Activated CD8-positive, alpha-beta T cell treated with anti-CD3 and anti-CD28 coated beads, Interleukin-2, amount 10 ng/mL, durations not matched to agents 7 days and 5 days (primary cell): ENCODE measurements around the gene PLK3. TPM values are rescaled to one million over a fixed set of nuclear protein-coding genes. Genes with fewer than 3 reads are reported as not detected.
A peak's percentile ranks its signal among the peaks of the same experiment; 100 is the strongest.
"Not testable (repeated sequence)": the region's sequence is repeated elsewhere in the genome, so short reads cannot be mapped to it uniquely, and the experiment has no call there.

ENCODE experiments used
- ATAC-seq: fragments of 150-1000 bp; cut with Tn5 transposase; one replicate; pipeline ENCODE4 v1.10.0; 2021; ENCODE audit warnings: moderate library complexity
- CTCF ChIA-PET: fragments of 350-600 bp; sonication (Branson Sonifier 250); formaldehyde crosslinking; loops from one replicate; lab custom pipeline; 2021; ENCODE audit warnings: antibody characterized with exemption; lab: Charles Lee
- POLR2A ChIA-PET: fragments of 350-600 bp; sonication (Branson Sonifier 250); formaldehyde crosslinking; loops from one replicate; lab custom pipeline; 2021; ENCODE audit warnings: antibody characterized with exemption; lab: Charles Lee
- DNase-seq: peaks from one replicate; pipeline ENCODE4 v3.0.0-alpha.2; 2020
- H3K27ac Mint-ChIP-seq: one replicate; pipeline ENCODE4 v1.8.0; 2021; ENCODE audit warnings: mild to moderate bottlenecking, mixed read lengths
- H3K27me3 Mint-ChIP-seq: one replicate; pipeline ENCODE4 v1.8.0; 2021; ENCODE audit warnings: low read depth, mixed read lengths
- H3K36me3 Mint-ChIP-seq: one replicate; pipeline ENCODE4 v1.8.0; 2021; ENCODE audit warnings: low read depth, mixed read lengths
- H3K4me1 Mint-ChIP-seq: one replicate; pipeline ENCODE4 v1.8.0; 2021; ENCODE audit warnings: low read depth, mixed read lengths
- H3K4me3 Mint-ChIP-seq: one replicate; pipeline ENCODE4 v1.8.0; 2021; ENCODE audit warnings: mild to moderate bottlenecking, mixed read lengths
- H3K9me3 Mint-ChIP-seq: one replicate; pipeline ENCODE4 v1.8.0; 2022; ENCODE audit warnings: mixed read lengths; ENCODE audit not compliant: insufficient read depth
- total RNA-seq, 2 experiments: library from RNA; stranded (reverse); gene quantifications; one replicate each; pipeline ENCODE4 v1.2.3, GENCODE V29; 2021

PLK3 gene
- total RNA-seq, 2 experiments from 2014 or later = 64.8 to 68.0 TPM

GRCh38 chr1:44820328-44821239 lies 20.4 kb downstream of the PLK3 start:
- Mint-ChIP-seq H3K27me3 (no peaks in the 10 kb centered on the region), H3K9me3 (no peaks in the 10 kb centered on the region), H3K4me3 (peak overlapping the region; percentile 92), H3K27ac (peak overlapping the region; percentile 100), H3K36me3 (peaks cover 4% of the 10 kb centered on the region), H3K4me1 (peaks cover 45% of the 10 kb centered on the region)
- ATAC-seq (no peak), DNase-seq (no peak)
- ChIA-PET CTCF (interaction anchor here (0.8 to 4.8 kb wide), 8 partner anchors 10 to 191 kb away, joined by 3 to 46 read pairs (median 6); partner anchors contain the start of genes HECTD3, PLK3, RNU5D-1 and UROD), POLR2A (interaction anchor here (0.7 to 16.3 kb wide), 14 partner anchors 7 to 670 kb away, joined by 3 to 713 read pairs (median 22); partner anchors contain the start of genes BEST4, BTBD19, DYNLT4 and HECTD3)

GRCh38 chr1:44821240-44821715 lies 21.1 kb downstream of the PLK3 start:
- H3K27me3 Mint-ChIP-seq = no peaks in the 10 kb centered on the region
- POLR2A ChIA-PET = interaction anchor here (0.6 to 16.3 kb wide), 11 partner anchors 8 to 190 kb away, joined by 4 to 713 read pairs (median 31); partner anchors contain the start of genes BEST4, BTBD19, DYNLT4 and HECTD3
- DNase-seq (no peak), ATAC-seq (no peak)
- no peaks in the 10 kb centered on the region for H3K9me3 Mint-ChIP-seq
- H3K4me3 Mint-ChIP-seq = peak overlapping the region; percentile 92
- no peaks in the 10 kb centered on the region for H3K36me3 Mint-ChIP-seq
- peaks cover 47% of the 10 kb centered on the region for H3K4me1 Mint-ChIP-seq
- CTCF ChIA-PET = interaction anchor here (1.0 to 4.8 kb wide), 10 partner anchors 10 to 191 kb away, joined by 3 to 46 read pairs (median 6); partner anchors contain the start of genes HECTD3, PLK3 and UROD
- H3K27ac Mint-ChIP-seq = peak overlapping the region; percentile 100

GRCh38 chr1:44822131-44822701 lies 22.0 kb downstream of the PLK3 start:
- Mint-ChIP-seq H3K4me1 (peaks cover 48% of the 10 kb centered on the region), H3K9me3 (no peaks in the 10 kb centered on the region), H3K4me3 (no peak overlapping the region), H3K36me3 (no peaks in the 10 kb centered on the region), H3K27me3 (no peaks in the 10 kb centered on the region), H3K27ac (no peak overlapping the region)
- DNase-seq (no peak), ATAC-seq (no peak)
- CTCF ChIA-PET = interaction anchor here (0.8 to 2.8 kb wide), 9 partner anchors 9 to 481 kb away, joined by 3 to 10 read pairs (median 5); partner anchors contain the start of genes HECTD3, PLK3 and UROD
- POLR2A ChIA-PET = interaction anchor here (0.6 to 16.3 kb wide), 7 partner anchors 8 to 189 kb away, joined by 5 to 713 read pairs (median 40); partner anchors contain the start of genes BEST4, BTBD19, DYNLT4 and HECTD3

- peaks cover 43% of the 10 kb centered on the region for H3K4me1 Mint-ChIP-seq
- H3K27me3 Mint-ChIP-seq = no peaks in the 10 kb centered on the region
- H3K27ac Mint-ChIP-seq = peak overlapping the region; percentile 30
- H3K36me3 Mint-ChIP-seq = no peaks in the 10 kb centered on the region
- ATAC-seq (no peak), DNase-seq (no peak)
- ChIA-PET CTCF (interaction anchor here (1.6 to 2.8 kb wide), 4 partner anchors 23 to 189 kb away, joined by 5 to 10 read pairs (median 8); partner anchors contain the start of genes HECTD3, PLK3 and UROD), POLR2A (interaction anchor here (1.0 to 16.3 kb wide), 5 partner anchors 19 to 188 kb away, joined by 3 to 713 read pairs (median 115); partner anchors contain the start of genes BEST4, BTBD19, DYNLT4 and HECTD3)
- H3K9me3 Mint-ChIP-seq = no peaks in the 10 kb centered on the region
- H3K4me3 Mint-ChIP-seq = no peak overlapping the region
Measured at GRCh38 chr1:44822981-44823451, 22.8 kb downstream of the PLK3 start.

- not testable (repeated sequence) for H3K4me3 Mint-ChIP-seq
Measured at GRCh38 chr1:44824392-44824791, 24.2 kb downstream of the PLK3 start.

GRCh38 chr1:44826375-44827196 lies 26.4 kb downstream of the PLK3 start:
- no peaks in the 10 kb centered on the region for H3K36me3 Mint-ChIP-seq
- no peak overlapping the region for H3K4me3 Mint-ChIP-seq
- no peak overlapping the region for H3K27ac Mint-ChIP-seq
- POLR2A ChIA-PET = interaction anchor here (0.9 to 16.3 kb wide), 5 partner anchors 7 to 99 kb away, joined by 3 to 564 read pairs (median 5); partner anchors contain the start of genes PLK3 and RNU5D-1
- H3K4me1 Mint-ChIP-seq = peaks cover 15% of the 10 kb centered on the region
- DNase-seq (no peak), ATAC-seq (no peak)
- H3K27me3 Mint-ChIP-seq = no peaks in the 10 kb centered on the region
- no peaks in the 10 kb centered on the region for H3K9me3 Mint-ChIP-seq
- CTCF ChIA-PET = interaction anchor here (1.1 to 2.2 kb wide), 2 partner anchors 9 to 33 kb away, joined by 4 to 9 read pairs; no protein-coding TSS in a partner anchor

More at GRCh38 chr1:44824392-44824791, 24.2 kb downstream of the PLK3 start:
- not testable (repeated sequence) for H3K36me3 Mint-ChIP-seq, H3K27me3 Mint-ChIP-seq, H3K27ac Mint-ChIP-seq, DNase-seq, H3K9me3 Mint-ChIP-seq, ATAC-seq
- H3K4me1 Mint-ChIP-seq = peaks cover 33% of the 10 kb centered on the region
- ChIA-PET CTCF (interaction anchor here (1.6 kb wide), 1 partner anchor 13 kb away, joined by 3 read pairs; no protein-coding TSS in a partner anchor), POLR2A (interaction anchor here (0.6 to 16.3 kb wide), 4 partner anchors 20 to 97 kb away, joined by 3 to 713 read pairs (median 284); partner anchors contain the start of genes BEST4, BTBD19, DYNLT4 and PLK3)

DNA sequence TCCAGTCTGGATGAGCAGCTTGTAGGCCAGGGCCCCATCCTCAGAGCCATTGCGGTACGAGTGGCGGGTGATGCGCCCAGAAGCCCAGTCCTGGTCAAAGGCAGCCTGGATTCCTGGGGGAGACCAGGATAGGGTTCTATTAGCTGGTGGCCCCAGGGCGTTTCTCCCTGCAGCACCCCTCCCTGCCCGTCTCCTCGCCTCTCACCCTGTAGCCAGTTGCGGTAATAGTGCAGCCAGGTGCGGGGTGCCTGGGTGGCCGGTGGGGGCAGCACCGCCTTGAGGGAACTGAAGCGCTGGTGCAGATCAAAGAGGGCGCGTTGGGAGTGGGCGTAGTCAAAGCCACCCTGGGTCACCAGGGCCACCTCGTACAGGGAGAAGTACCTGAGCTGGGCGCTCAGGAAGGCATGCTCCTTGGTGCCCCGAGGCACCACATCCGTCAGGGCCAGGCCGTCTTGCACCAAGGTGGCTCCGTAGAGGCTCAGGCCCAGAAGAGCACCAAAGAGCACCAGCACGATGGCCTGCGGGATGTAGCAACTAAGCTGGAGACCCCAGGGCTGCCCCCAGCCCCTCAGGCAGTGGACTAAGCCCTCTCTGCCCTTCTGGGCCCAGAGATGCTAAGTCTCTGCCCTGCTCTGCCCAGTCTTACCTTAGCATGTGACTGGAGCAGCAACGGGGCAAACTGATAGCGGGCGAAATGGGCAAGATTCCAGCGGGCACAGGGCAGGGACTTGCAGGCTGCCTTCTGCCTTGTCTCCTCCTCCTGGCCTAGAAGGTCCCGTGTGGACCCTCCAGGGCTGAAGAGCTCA lies 27.2 kb downstream of the PLK3 start:
- CTCF ChIA-PET = interaction anchor here (1.1 to 2.2 kb wide), 2 partner anchors 8 to 34 kb away, joined by 4 to 9 read pairs; no protein-coding TSS in a partner anchor
- Mint-ChIP-seq H3K4me1 (peaks cover 10% of the 10 kb centered on the region), H3K27ac (no peak overlapping the region), H3K27me3 (no peaks in the 10 kb centered on the region), H3K36me3 (no peaks in the 10 kb centered on the region), H3K9me3 (no peaks in the 10 kb centered on the region), H3K4me3 (no peak overlapping the region)
- POLR2A ChIA-PET = interaction anchor here (0.9 to 16.3 kb wide), 5 partner anchors 8 to 100 kb away, joined by 3 to 564 read pairs (median 5); partner anchors contain the start of genes PLK3 and RNU5D-1
- DNase-seq (no peak), ATAC-seq (no peak)

DNA sequence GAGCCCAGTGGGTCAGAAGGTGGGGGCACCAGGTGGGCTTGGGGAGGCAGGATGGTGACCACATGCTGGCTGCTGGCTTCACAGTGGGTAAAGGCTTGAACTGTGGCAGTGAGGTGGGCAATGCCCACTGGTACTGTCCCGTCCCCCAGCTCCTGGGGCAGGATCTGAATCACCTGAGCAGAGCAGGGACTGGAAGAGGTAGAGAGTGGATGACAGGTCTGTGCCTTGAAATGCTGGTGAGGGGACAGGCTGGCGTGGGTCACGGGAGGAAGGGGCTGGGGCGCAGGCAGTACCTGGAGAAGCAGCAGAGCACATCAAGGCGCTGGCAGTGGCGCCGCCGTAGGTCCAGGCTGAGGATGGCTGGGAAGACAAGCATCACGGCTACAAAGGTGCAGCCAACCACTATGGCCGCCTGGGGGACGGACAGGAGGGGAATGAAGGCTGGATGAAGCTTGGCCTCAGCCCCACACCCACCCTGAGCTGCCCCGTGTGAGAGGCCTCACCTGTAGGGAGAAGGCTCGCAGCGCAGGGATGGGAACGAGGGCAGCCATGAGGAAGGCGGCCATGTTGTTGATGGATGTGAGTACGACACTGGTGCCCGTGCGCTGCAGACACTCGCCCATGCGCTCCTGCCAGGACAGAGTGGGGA lies 27.9 kb downstream of the PLK3 start:
- CTCF ChIA-PET = interaction anchor here (1.1 kb wide), 1 partner anchor 8 kb away, joined by 4 read pairs; no protein-coding TSS in a partner anchor
- ATAC-seq (no peak), DNase-seq (no peak)
- peaks cover 3% of the 10 kb centered on the region for H3K4me1 Mint-ChIP-seq
- no peaks in the 10 kb centered on the region for H3K36me3 Mint-ChIP-seq
- no peak overlapping the region for H3K4me3 Mint-ChIP-seq
- H3K9me3 Mint-ChIP-seq = no peaks in the 10 kb centered on the region
- POLR2A ChIA-PET = interaction anchor here (0.9 to 16.3 kb wide), 4 partner anchors 9 to 100 kb away, joined by 3 to 564 read pairs (median 6); partner anchors contain the start of genes PLK3 and RNU5D-1
- H3K27me3 Mint-ChIP-seq = no peaks in the 10 kb centered on the region
- no peak overlapping the region for H3K27ac Mint-ChIP-seq

DNA sequence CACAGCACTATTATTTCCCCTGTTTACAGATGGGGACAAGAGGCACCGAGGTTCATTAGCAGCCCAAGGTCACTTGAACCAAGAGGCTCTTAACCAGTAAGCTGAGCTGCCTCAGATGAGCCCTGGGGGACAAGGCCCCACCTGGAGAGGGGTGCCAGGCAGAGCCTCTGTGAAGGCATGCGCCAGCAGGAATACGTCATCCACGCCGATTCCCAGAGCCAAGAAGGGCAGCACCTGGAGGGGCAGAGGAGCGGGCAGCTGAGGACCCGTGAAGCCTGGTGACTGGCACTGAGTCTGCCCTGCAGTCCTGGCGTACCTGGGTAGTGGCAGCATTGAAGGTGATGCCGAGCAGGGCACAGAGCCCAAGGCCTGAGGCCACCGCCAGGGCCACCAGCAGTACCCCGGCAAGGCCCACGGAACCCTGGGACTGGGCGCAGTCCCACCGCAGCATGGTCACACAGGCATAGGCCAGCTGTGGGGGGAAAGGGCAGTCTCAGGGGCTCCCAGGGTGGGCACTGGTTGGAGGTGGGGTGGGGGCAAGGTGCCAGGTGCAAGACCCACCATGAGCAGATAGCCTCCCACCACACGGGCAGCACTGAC lies 28.8 kb downstream of the PLK3 start:
- Mint-ChIP-seq H3K4me3 (no peak overlapping the region), H3K4me1 (peaks cover 3% of the 10 kb centered on the region), H3K36me3 (no peaks in the 10 kb centered on the region), H3K27ac (no peak overlapping the region), H3K9me3 (no peaks in the 10 kb centered on the region), H3K27me3 (no peaks in the 10 kb centered on the region)
- ChIA-PET CTCF (no interaction called here), POLR2A (interaction anchor here (2.3 to 16.3 kb wide), 3 partner anchors 8 to 101 kb away, joined by 14 to 564 read pairs (median 18); partner anchors contain the start of gene RNU5D-1)
- ATAC-seq (no peak), DNase-seq (no peak)
